Fibroblast of pulmonary artery (primary cell): ENCODE data around the gene HPN.

Experiments used
- DNase-seq: peaks from one replicate; pipeline ENCODE4 v3.0.0-alpha.2; 2010; ENCODE audit warnings: low read depth
- H3K4me3 ChIP-seq: replicated peaks from 2 replicates; pipeline ENCODE4 v1.5.1; 2011; ENCODE audit warnings: low read depth, mild to moderate bottlenecking, control low read depth, low read length, moderate library complexity
- TF ChIP-seq, protein P1 (sequence below): IDR thresholded peaks from 2 replicates; pipeline ENCODE4 v1.5.1; 2011; ENCODE audit warnings: mild to moderate bottlenecking, control low read depth, low read length, inconsistent platforms; ENCODE audit errors: missing control alignments

Gene HPN

DNA sequence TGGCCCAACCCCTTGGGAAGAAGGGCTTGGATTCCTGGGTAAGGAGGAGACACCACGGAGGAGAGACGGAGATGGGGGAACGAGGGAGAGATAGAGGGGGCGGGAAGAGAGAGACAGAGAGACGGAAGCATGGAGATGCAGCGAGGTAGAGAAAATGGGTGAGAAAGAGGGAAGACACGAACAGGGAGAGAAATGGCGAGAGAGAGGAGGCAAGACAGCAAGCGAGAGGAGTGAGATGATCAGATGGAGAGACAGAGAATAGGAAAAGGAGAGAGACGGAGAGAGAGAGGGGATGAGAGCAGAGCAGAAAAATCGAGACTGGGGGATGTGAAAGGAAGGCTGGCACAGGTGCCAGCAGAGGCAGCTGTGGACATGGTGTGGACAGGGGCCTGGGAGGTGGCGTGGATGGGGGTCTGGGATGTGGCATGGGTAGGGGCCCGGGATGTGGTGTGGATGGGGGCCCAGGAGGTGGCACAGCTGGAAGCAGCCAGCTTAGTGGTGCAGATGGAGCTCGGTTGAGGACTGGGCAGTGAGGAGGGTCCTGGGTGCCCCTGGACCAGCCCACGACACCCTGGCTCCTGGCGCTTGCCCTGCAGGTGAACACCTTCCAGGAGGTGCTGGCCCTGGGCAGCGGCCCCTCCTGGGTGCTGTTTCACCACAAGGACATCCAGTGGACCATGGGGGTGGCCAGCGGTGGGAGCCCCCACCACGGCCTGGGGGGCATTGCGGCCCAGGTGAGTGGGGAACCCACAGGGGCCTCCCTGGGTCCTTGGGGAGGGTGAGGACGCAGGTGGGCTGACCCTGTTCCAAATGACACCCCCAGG is 33.9 kb downstream of the HPN start:
- TF ChIP-seq, protein P1, sequence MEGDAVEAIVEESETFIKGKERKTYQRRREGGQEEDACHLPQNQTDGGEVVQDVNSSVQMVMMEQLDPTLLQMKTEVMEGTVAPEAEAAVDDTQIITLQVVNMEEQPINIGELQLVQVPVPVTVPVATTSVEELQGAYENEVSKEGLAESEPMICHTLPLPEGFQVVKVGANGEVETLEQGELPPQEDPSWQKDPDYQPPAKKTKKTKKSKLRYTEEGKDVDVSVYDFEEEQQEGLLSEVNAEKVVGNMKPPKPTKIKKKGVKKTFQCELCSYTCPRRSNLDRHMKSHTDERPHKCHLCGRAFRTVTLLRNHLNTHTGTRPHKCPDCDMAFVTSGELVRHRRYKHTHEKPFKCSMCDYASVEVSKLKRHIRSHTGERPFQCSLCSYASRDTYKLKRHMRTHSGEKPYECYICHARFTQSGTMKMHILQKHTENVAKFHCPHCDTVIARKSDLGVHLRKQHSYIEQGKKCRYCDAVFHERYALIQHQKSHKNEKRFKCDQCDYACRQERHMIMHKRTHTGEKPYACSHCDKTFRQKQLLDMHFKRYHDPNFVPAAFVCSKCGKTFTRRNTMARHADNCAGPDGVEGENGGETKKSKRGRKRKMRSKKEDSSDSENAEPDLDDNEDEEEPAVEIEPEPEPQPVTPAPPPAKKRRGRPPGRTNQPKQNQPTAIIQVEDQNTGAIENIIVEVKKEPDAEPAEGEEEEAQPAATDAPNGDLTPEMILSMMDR, result no peak
- no peak overlapping the region for H3K4me3 ChIP-seq
- DNase-seq, result no peak

DNA sequence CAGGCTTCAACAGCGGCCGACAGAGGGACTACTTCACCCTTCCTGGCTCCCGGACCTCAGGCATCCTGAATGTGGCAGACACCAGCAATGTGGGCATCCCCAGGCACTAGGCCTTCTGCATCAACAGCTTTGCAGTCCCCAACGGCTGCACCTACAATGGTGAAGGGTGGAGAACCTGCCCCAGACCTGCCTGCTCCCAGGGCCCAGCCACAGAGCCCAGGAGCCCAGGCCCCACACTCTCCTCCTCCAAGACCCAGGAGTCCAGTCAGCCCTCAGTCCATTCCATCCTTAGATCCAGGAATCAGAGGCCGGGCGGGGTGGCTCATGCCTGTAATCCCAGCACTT is 34.5 kb downstream of the HPN start:
- DNase-seq, result no peak
- TF ChIP-seq, protein P1, result no peak

DNA sequence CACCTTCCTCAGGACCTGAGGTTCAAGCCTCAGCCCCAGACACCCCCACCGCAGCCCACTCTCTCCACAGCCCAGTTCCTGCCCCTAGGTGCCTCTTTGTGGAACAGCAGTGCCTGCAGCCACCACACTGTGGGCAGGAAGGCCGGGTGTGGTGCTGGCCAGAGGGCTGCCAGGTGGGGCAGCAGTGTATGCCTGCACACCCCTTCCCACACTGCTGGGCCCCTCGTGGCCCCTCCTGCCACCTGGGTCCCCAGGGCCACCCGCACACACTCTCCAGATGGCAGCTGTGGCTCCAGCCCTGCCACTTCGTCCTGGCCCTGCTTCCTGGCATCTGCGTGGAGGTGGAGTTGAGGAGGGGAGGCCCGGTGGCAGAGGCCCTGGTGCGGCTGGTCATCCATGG is 35.1 kb downstream of the HPN start:
- H3K4me3 ChIP-seq, result no peak overlapping the region
- TF ChIP-seq, protein P1, result no peak
- no peak for DNase-seq

More for the DNA sequence above, 34.5 kb downstream of the HPN start:
- H3K4me3 ChIP-seq, result no peak overlapping the region

DNA sequence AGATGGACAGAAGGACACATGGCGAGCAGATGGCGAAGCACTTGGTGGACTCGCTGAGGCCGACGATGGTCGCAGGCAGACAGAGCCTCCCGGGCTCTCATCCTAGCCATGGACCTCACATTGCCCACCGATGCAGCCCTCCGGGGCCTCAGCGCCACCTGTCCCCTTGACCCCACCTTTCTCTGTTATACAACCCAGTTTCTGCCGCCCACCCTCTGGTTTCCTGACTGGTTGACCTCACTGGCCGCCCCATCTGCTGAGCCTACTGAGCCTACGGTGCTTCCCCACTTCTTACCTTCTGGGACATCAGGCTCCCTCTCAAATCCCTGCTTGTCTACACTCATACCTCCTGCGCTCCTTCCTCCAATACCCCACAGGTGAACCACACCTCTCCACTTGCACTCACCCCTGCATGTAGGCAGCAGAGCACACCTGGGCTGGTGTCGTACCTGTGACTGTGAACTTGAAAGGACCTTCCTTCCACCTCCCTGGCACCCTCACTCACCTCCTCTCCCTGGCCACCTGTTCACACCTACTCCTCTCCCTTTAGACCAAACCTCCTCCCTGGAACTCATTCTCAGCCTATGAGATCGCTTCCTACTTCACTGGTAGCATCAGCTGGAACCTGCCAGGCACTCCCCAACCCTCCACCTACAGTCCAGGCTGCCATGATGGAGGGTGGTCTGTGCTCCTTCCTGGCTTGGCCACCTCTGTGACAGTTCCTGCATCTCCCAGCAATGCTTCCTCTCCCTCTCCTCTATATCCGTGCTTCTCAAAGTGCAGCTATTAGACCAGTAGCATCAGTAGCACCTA is 36.1 kb downstream of the HPN start:
- DNase-seq, result no peak
- TF ChIP-seq, protein P1, result no peak

DNA sequence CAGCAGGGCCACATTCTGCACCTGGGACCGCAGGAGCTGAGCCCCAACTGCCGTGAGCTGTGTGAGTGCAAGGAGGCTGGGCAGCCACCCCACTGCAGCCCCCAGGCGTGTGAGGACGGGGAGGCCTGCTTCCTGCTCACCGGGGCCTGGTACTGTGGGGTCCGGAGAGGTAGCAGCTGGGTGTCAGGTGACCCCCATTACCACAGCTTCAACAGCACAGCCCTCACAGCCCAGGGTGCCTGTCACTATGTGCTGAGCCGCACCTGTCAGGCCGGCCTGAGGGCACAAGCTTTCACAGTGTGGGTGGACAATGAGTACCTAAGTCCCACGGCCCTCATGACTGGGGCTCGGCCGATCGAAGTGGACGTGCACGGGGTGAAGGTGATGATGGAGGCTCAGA is 38.3 kb downstream of the HPN start:
- TF ChIP-seq, protein P1, result no peak
- DNase-seq, result no peak
- no peak overlapping the region for H3K4me3 ChIP-seq

More for the DNA sequence above, 36.1 kb downstream of the HPN start:
- H3K4me3 ChIP-seq, result no peak overlapping the region

DNA sequence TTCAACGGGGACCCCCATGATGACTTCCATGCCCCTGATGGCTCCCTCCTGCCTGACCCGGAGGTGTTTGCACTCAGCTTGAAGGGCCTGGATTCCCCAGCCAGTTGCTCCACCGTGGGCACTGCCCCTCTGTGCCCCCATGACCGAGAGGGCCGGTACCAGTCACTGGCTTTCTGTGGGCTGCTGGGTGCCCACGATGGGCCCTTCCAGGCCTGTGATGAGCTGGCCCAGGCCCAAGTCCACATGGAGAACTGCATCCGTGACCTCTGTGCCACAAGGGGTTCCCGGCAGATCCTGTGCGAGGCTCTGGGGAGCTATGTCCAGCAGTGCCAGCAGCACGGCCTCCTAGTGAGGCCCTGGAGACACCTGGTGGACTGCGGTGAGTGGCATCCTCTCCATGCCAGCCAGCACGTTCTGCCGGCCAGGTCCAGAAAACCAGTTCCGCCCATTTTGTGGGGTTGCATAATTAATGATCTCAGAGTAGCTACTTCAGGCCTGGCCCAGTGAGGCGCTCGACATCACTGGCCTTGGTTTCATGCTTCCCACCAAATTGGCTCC is 39.2 kb downstream of the HPN start:
- no peak overlapping the region for H3K4me3 ChIP-seq
- TF ChIP-seq, protein P1, result no peak
- no peak for DNase-seq
